NCI-H2029 treated with DMSO at 0.1 percent for 48 hours (cell line): ENCODE results near the gene ANKS1A.
"Not testable (repeated sequence)": the region's sequence is repeated elsewhere in the genome, so short reads cannot be mapped to it uniquely, and the experiment has no call there.

Experiments used
- DNase-seq: peaks from one replicate; lab custom pipeline; 2025; lab: John Stamatoyannopoulos, UW

ANKS1A gene

DNA sequence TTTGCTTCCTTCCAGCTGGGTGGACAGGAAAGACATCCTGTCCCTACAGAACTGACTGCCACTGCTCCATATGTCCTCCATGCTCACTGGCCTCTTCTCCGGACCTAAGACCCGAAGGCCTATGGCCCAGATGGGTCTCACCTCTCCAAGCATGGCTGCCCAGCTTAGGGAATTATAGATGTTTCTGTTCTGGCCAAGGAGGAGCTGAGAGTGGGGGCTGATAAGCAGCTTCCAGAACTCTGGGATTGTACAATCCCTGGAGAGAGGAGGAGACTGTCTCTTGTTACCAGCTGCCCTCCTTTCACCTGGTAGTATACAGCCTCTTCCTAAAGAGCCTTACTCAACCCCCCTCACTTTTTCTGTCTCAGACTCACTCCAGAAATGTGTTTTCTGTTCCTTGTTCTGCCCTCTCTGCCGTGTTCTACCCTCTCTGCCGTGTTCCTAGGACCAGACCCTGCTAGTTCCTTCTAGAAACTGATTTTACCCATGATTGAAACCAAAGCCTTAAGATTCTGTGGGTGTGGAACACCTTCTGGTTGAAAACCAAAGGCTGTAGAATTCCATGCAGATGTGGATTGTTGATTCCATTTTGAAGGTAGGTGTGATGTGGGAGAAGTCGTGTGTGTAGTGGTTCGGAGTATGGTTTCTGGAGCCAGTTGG, 28.7 kb downstream of the ANKS1A start:
- DNase-seq: no peak

DNA sequence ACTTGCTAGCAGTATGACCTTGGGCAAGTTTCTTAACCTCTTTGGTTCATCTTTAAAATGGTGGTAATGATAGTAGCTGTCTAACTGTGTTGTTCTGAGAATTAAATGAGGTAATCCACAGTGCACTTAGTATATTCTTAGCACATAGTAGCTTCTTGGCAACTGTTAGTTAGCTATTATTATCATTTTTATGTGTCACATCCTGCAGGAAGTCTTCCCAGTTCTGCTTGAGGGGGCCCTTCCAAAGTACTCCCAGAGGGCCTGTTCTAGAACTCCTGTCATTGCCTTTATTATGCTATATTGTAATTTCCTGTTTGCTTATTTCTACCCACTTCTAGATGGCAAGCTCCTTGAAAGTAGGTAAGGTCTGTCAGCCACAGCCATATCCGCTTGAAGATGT, 30.6 kb downstream of the ANKS1A start:
- no peak for DNase-seq

DNA sequence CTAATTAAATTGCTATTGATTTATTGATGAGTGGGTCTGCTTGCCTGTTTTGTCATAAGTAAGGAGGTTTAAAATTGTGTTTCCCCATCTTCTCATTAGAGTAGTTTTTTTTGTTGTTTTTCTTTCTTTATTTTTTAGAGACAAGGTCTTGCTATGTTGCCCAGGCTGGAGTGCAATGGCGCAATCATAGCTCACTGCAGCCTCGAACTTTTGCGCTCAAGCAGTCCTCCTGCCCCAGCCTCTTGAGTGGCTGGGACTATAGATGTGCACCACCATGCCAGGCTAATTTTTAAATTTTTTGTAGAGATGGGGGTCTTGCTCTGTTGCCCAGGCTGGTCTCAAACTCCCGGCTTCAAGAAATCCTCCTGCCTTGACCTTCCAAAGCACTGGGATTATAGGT, 31.0 kb downstream of the ANKS1A start:
- DNase-seq: no peak

DNA sequence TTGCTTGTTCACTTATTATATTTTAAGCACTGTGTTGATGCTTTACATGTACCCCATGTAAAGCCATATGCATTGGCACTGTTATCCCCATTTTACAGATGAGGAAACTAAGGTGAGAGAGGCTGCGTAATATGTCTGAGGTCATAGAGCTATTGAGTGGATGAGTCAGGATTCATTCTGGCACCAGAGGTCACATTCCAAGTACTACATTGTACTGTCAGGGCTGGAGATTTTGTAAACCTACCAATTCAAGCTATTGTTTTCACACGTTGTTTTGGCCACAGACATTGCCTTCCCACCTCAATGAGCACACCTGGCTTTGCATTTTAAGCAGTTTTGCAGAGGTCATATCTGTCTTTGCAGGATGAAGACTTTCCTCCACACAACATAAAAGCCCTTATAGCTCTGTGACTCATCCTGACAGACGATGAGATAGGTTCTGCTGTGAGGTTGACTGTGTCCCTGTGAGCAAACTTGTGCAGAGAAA, 33.2 kb downstream of the ANKS1A start:
- peak; percentile 31 for DNase-seq

DNA sequence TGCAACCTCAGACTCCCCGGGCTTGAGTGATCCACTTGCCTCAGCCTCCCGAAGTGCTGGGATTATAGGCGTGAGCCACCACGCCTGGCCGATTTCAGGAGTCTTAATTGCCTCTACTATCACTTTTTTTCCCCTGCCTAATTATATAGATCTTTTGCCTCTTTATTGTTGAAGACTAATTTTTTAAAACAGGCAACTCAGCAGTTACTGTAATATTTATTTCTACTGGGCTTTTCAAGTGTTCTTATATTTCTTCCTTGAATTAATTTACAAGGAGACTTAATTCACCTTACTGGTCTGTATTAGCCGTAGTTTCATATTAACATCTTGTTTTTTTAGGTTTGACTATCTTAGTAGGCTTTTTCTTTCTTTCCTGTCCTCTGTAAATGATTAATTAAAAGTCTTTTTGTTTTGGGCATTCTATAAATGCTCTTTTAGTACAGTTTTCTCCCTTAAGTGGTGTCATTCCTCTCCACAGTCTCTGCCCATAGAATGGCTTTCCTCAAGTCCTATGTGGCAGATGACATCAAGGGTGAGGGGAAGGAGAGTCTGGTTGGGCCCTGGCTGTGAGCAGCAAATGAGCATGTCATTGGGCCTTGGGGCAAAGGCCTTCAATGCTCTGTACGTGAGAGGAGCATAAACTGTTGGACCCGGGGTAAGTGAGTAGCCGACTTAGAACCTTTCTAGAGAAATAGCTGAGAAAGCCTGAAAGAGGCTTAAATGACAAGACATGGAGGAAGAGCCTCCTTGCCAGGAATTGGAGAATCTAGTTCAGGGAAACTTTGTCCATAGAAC, 36.0 kb downstream of the ANKS1A start:
- DNase-seq: no peak

DNA sequence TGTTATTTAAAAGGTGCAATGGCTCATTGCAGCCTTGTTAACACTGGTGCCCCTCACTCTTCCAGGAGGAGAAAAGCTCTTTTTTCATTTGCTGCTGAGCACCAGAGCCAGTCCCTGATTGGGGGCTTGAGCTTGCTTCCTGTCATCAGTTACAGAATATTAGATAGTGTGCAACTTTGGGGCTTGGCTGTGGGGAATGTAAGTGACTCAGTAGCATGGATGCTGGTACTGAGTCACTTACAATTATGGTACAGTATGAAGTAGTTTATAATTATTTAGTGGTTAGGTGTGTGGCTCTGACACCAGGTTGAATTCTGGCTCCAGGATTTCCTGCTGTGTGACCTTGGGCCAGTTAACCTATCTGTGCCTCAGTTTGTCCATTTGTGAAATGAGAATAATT, 37.6 kb downstream of the ANKS1A start:
- DNase-seq: no peak

DNA sequence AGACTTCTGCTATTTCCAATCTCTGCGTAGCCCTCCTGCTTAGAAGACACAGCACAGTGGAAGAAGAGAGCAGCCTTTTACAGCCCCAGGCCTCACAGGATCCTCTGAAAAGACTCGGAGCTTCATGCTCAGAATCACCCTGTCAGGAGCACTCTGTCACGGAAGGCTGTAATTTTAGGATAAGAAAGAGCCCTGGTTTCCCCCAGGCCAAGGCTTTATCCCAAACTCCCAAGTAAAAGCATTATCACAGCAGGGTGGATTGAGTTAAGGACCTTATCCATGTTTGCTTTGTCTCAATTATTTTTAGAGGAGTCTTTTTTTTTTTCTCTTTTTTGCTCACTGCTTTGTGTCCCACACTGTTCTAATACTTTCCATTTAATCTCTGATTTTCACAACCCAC, 39.2 kb downstream of the ANKS1A start:
- no peak for DNase-seq

DNA sequence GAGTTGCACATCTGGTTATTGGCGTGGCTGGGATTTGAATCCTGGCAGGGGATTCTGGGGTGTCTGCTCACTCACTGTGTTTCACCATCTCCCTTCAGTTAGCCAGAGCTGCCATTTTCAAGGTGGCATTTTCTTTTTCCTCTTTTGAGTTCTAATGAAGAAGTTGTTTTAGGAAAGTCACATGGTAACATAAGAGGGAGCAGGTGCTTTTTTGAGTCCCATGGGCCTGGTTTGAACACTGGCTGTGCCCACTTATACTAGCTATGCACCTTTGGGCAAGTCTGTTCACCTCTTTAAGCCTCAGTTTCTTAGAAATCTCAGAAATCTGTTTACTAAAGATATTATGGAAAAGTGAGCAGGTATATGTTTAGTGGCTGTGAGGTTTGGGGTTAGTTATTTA, 39.6 kb downstream of the ANKS1A start:
- DNase-seq: no peak

DNA sequence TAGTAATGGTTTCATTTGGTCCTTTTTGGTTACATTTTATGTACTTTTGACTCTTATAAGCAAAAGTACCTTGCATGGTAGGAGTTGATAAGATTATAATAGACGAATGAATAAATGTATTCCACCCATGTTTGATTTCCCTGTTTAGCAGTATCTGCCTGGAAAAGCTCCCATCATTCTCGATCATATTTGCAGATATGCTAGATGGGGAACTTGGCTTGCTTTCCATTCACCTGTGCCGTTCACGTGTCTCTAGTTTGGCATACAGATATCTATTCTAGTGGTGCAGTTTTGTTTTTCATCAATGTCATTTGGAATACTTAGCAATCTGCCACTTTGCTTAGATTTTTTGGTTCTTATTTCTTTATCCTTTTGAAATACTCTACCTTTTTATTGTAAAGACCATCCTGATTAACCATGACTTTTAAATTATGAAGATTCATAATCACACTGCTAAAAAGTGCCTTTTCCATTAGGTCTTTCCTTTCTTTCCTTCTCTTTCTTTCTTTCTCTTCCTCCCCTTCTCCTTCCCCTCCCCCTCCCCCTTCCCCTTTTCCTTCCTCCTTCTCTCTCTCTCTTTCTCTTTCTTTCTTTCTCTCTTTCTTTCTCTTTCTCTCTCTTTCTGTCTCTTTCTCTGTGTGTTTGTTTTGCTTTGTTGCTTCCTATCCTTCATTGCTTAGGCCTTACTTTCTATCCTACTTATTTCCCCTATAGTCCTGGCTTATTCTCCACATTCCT, 40.4 kb downstream of the ANKS1A start:
- DNase-seq: no peak

DNA sequence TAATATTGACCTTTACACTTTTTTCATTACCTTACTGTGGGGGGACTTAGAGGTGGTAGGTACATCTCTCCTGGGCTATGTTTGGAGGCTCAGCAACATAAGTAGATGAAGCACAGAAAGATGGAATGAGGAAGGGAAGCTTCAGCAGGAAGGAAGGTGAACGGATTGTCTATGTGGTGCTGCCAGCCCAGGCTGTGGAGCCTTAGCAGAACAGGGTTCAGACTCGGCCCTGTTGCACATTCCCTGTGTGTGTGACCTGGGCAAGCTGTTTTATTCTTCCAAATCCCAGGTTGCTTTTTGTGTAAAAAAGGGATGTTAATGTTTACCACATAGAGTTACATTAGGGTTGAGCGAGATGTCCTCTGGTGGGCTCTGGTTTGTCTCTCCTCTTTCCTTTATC, 41.2 kb downstream of the ANKS1A start:
- DNase-seq: no peak

DNA sequence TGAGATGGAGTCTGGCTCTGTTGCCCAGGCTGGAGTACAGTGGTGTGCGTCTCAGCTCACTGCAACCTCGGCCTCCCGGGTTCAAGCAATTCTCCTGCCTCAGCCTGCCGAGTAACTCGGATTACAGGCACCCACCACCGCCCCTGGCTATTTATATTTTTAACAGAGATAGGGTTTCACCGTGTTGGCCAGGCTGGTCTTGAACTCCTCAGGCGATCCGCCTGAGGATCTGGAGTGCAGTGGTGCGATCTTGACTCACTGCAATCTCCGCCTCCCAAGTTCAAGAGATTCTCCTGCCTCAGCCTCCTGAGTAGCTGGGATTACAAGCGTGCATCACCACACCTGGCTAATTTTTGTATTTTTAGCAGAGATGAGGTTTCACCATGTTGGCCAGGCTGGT, 43.1 kb downstream of the ANKS1A start:
- not testable (repeated sequence) for DNase-seq

DNA sequence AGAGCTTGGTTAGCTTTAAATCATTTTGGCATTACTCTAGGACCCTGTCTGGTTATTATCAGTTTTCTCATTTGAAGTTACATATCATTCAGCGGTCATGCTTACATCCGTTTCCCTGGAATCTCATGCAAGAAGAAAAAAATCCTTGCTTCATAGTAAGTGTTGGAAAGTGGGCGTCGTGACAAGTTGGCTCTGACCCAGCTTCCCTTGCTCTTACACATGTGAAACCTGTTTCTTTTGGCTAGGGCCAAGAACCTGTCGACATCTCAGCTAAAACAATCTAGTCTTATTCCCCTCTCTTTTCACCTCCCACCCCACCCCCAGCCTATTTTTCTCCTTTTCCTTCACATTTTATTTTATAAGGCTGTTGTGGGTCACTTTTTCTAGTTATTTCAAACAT, 45.5 kb downstream of the ANKS1A start:
- DNase-seq: no peak

DNA sequence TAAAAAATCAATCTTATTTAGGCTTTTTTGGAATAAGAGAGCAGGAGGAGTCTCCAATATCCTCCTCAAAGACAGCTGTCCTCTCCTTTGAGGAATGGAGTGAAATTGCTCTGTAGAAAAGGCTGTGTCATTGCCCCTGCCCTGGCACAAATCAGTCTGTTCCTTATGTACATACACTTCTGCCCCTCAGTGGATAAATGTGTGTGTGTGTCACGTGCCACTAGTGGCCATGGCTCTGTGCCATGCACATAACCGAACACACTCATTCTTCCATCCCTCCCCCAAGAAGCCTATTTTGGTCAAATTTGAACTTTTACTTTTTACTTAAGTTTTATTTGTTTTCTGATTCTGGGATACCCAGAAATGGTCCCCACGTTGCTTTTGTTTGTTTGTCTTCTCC, 49.2 kb downstream of the ANKS1A start:
- peak; percentile 20 for DNase-seq

DNA sequence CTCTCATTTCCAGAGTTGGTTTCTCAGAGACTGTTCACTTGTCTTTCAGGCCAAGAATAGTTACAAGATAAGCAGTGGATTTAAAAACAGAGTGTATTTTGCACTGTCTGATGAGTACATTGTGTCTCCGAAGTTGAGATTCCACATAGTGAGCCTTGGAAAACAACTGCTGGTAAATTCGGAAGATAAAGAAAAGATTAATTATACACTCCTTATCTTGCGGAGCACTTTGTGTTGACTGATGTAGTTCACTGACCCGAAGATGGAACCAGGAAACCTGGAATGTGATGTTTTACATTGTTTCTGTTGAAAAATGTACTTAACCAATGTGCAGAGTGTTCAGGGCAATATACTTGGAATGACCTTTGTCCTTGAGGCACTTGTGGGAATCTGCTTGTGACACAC, 51.0 kb downstream of the ANKS1A start:
- no peak for DNase-seq

DNA sequence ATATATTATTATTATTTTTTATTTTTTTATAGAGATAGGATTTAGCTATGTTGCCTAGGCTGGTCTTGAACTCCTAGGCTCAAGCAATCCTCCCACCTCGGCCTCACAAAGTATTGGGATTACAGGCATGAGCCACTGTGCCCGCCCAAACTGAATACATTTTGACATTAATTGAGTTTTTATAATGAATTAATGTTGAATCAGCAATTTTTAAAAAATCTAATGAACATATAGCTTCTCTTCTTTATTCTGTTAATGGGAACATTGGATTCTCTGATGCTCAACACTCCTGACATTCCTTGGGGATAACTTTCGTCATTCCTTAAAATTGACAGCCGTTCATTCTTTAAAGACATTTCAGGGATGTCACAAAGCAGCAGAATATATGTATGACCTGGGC, 52.4 kb downstream of the ANKS1A start:
- DNase-seq: no peak

DNA sequence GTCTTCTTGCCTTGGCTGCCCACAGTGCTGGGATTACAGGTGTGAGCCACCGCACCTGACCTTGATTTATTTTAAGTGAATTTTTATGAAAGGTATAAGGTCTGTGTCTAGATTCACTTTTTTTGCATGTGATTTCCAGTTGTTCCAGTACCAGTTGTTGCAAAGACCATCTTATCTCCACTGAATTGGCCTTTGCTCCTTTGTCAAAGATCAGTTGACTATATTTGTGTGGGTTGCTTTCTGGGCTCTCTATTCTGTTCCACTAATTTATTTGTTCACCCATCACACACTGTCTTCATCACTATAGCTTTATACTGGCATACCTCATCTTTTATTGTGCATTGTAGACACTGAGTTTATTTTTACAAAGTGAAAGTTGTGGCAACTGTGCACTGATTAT, 56.3 kb downstream of the ANKS1A start:
- no peak for DNase-seq

DNA sequence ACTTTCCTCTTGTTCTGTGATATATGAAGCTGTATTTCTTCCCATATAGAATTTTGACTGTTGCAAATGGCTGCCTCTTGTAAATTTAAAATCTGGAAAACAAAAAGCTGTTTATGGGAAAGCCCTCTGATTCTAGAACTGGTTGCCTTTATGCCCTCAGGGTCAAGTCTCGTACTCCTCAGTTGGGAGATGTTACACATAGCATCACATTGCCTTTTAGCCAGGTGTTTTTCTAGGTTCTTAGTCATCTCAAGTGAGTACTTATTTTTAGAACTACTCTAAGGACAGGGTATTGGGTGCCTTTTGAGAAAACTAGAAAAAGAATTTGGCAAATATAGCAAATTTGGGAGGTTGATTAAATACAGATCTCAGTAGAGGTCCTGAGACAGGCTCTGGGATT, 58.5 kb downstream of the ANKS1A start:
- DNase-seq: no peak

DNA sequence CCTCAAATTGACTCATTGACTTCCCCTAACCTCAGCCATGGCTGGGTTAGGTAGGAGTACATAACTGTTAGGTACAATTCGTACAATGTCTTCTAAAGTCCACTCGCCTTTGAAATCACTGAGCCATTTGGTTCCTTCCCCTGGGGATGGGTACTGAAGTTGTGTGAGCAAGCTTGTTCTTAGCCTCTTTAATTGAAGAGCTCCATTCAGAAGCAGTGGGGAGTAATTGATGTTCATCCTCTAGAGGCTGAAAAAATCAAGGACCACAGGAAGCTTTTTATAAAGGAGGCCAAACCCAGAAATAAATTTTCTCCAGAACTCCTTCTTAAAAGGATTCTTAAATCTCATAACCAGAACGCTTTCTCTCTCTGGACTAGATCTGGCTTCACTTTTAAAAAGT, 60.6 kb downstream of the ANKS1A start:
- DNase-seq: no peak

DNA sequence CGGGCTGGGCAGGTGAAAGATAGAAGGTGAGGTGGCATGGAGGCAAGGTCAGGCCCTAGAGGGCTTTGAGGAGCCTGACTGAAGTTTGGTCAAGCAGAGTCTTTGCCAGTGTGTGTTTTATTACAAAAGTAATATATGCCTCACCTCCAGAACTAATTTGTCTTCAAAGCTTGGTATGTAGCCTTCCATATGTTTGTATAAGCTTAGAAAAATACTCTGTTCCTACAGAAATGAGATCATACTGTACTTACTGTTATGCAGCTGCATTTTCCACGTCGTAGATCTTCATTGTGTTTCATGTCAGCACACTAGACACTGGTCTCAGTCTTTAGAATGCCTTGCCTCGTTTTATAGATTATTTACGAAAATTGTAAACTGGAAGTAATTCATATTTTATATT, 61.8 kb downstream of the ANKS1A start:
- DNase-seq: no peak

DNA sequence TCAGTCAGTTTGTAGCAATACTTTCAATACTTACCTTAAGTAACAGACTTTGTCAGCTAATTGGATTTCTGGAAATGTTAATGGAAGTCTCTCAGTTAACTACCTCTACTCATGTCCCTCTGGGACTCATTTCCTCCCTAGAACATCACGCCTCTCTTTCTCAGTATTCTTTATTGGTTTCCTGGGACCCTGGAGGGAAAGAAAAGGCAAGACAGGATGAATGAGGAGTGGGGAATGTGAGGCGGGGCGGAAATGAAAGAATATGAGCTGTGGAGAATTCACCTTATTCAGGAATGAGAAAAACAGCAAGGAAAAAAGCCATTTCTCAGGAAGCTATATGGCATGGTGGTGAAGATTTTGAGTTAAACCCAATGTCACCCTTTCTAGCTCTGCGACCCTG, 62.7 kb downstream of the ANKS1A start:
- no peak for DNase-seq

DNA sequence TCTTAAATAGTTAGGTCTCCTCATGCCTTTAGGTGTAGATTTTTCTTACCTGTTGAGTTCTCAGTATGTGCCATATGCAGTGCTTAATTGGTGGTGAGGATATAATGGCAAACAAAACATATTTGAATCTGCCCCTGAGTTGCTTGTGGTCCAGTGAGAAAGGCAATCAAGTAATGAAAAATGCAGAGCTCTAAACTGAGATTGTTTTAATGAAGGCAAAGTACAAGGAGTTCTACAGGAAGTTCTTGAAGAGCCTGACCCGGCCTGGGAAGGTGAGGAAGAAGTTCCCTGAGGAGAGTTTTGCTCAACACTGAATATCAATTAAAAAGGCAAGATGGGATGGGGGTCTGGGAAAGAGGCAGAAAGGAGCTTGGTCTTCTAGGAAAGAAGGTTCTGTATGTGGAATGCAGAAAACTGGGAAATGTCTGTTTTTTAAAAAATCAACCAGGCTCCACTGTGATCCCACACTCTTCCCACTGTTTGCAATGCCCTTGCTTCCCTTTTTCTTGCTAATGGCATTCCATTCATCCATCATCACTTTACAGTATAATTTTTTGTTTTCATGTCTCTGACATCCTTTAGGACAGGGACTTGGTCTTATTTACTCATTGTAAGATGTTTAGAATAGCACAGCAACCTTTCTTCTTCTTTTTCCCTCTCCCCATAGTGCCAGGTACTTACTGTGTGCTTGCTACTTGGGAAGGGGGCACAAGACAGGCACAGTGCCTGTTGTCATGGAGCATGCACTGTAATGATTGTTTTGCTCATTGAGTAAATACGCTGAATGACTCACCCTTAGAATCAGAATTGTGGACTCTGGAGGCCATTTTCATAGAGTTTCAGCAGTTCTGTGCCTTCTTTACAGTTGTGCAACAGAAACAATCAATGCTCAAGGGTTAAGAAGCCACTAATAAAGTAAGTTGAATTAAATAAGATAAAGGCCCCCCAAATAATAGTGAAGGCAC, 64.3 kb downstream of the ANKS1A start:
- peak; percentile 44 for DNase-seq

DNA sequence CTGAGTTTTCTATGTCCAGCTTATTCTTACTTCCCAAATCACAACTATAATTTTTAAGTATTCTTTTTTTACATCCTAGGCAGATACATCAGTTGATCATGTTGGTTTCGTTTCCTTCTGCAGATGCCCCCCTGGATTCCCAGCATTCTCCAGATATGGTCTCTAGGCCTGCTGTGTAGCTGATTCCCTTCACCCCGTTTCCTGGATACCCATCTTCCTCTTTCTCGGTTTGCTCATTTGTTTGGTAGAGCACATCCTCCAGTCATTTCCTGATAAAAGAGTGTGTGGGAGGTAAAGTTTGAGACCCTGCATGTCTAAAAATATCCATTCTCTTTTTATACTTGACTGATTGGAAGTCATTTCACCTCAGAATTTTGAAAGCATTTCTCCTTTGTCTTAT, 66.4 kb downstream of the ANKS1A start:
- DNase-seq: no peak
